T1000 (cell line): ENCODE measurements around the gene TSFM.

Experiments
- DNase-seq: peaks from one replicate; lab custom pipeline; 2025; ENCODE audit warnings: mixed read lengths; lab: John Stamatoyannopoulos, UW

TSFM gene

GRCh38 chr12:57780284-57780897 lies 2.2 kb upstream of the TSFM start:
- no peak for DNase-seq

- DNase-seq: no peak
Measured at GRCh38 chr12:57781244-57781643, 1.3 kb upstream of the TSFM start.

- DNase-seq: no peak
Measured at GRCh38 chr12:57781801-57782200, 786 bp upstream of the TSFM start.

GRCh38 chr12:57782243-57782607 lies 362 bp upstream of the TSFM start:
- no peak for DNase-seq

- no peak for DNase-seq
Measured at GRCh38 chr12:57783466-57783801, 847 bp downstream of the TSFM start.

GRCh38 chr12:57783861-57784260 lies 1.3 kb downstream of the TSFM start:
- no peak for DNase-seq

GRCh38 chr12:57793920-57794319 lies 11.3 kb downstream of the TSFM start:
- DNase-seq: no peak

- DNase-seq: no peak
Measured at GRCh38 chr12:57795354-57795753, 12.8 kb downstream of the TSFM start.

- DNase-seq: no peak
Measured at GRCh38 chr12:57796996-57797395, 14.4 kb downstream of the TSFM start.

- no peak for DNase-seq
Measured at GRCh38 chr12:57797933-57798332, 15.3 kb downstream of the TSFM start.

GRCh38 chr12:57800965-57801364 lies 18.4 kb downstream of the TSFM start:
- no peak for DNase-seq

GRCh38 chr12:57802607-57803006 lies 20.0 kb downstream of the TSFM start:
- no peak for DNase-seq

- no peak for DNase-seq
Measured at GRCh38 chr12:57803319-57803893, 20.8 kb downstream of the TSFM start.

- no peak for DNase-seq
Measured at GRCh38 chr12:57806677-57807076, 24.1 kb downstream of the TSFM start.

GRCh38 chr12:57807285-57807684 lies 24.7 kb downstream of the TSFM start:
- DNase-seq: no peak

GRCh38 chr12:57808351-57808750 lies 25.8 kb downstream of the TSFM start:
- no peak for DNase-seq

GRCh38 chr12:57809425-57809824 lies 26.8 kb downstream of the TSFM start:
- no peak for DNase-seq

- DNase-seq: peak; percentile 93
Measured at GRCh38 chr12:57810450-57810849, 27.9 kb downstream of the TSFM start.

- DNase-seq: no peak
Measured at GRCh38 chr12:57811028-57811755, 28.6 kb downstream of the TSFM start.

GRCh38 chr12:57813111-57813970 lies 30.8 kb downstream of the TSFM start:
- DNase-seq: no peak

- no peak for DNase-seq
Measured at GRCh38 chr12:57813971-57814772, 31.6 kb downstream of the TSFM start.
